GM12878 (cell line): ENCODE measurements around the gene CPNE5. TPM values are rescaled to one million over a fixed set of nuclear protein-coding genes. Genes with fewer than 3 reads are reported as not detected.

Source experiments
- ATAC-seq: fragments of 200-7000 bp; cut with Tn5 transposase; 3 replicates; pipeline ENCODE4 v1.9.1; 2020; ENCODE audit warnings: mild to moderate bottlenecking, moderate library complexity
- BruUV-seq: library from RNA; stranded (reverse); fragments of 400-500 nt; replicated peaks from 2 replicates; lab custom pipeline; 2021; lab: Mats Ljungman, UMichigan
- CTCF ChIA-PET: fragments of 300-600 bp; sonication (Branson Sonifier 250); formaldehyde crosslinking; extraction: SDS; loops from one replicate; lab custom pipeline; 2021; ENCODE audit warnings: inconsistent platforms; lab: Yijun Ruan, JAX
- POLR2A ChIA-PET: fragments of 350-600 bp; formaldehyde crosslinking; extraction: SDS; loops from one replicate; lab custom pipeline; 2021; ENCODE audit warnings: inconsistent platforms; lab: Charles Lee
- RAD21 ChIA-PET: fragments of 300-600 bp; sonication (Branson Sonifier 250); formaldehyde crosslinking; loops from one replicate; lab custom pipeline; 2023; ENCODE audit warnings: antibody characterized with exemption; ENCODE audit not compliant: unreplicated experiment; lab: Charles Lee
- SMC1A ChIA-PET: fragments of 300-600 bp; sonication (Branson Sonifier 250); formaldehyde crosslinking; loops from one replicate; lab custom pipeline; 2023; ENCODE audit not compliant: unreplicated experiment, uncharacterized antibody; lab: Charles Lee
- DNase-seq: peaks from one replicate; pipeline ENCODE4 v3.0.0-alpha.2; 2011; ENCODE audit warnings: low read depth, low spot score
- FAIRE-seq: peaks from 3 replicates; lab custom pipeline; 2011; peaks lifted over from hg19 to GRCh38; lab: Jason Lieb, UNC
- H2AFZ ChIP-seq: 2 replicates; pipeline ENCODE4 v1.6.0; 2011; ENCODE audit warnings: low read depth, low read length, control low read depth; ENCODE audit not compliant: control insufficient read depth
- H3K27ac ChIP-seq: 2 replicates; pipeline ENCODE4 v1.5.1; 2011; ENCODE audit warnings: control low read depth; ENCODE audit not compliant: control insufficient read depth, insufficient read depth
- H3K27me3 ChIP-seq, 2 experiments: replicated peaks in 1 of 2; 2 replicates each; pipeline versions ENCODE4 v1.6.0 to v1.6.1; 2011; ENCODE audit warnings: low read length in 1 of 2; ENCODE audit not compliant: control insufficient read depth in 2 of 2, insufficient read depth in 2 of 2
- H3K36me3 ChIP-seq, 2 experiments: 2 replicates each; pipeline ENCODE4 v1.5.1; 2011; ENCODE audit warnings: low read length in 1 of 2; ENCODE audit not compliant: control insufficient read depth in 2 of 2, insufficient read depth in 2 of 2
- H3K4me1 ChIP-seq: 2 replicates; pipeline ENCODE4 v1.6.1; 2011; ENCODE audit warnings: mild to moderate bottlenecking, low read length, moderate library complexity, mixed read lengths; ENCODE audit not compliant: control insufficient read depth, insufficient read depth
- H3K4me2 ChIP-seq: 2 replicates; pipeline ENCODE4 v1.6.0; 2011; ENCODE audit warnings: control low read depth; ENCODE audit not compliant: control insufficient read depth, insufficient read depth
- H3K4me3 ChIP-seq: fragments of 200-600 bp; sonication (generic); 2 replicates; pipeline ENCODE4 v1.5.1; 2016
- H3K79me2 ChIP-seq: 2 replicates; pipeline ENCODE4 v1.6.0; 2011; ENCODE audit warnings: low read length; ENCODE audit not compliant: control insufficient read depth, insufficient read depth
- H3K9ac ChIP-seq: 2 replicates; pipeline ENCODE4 v1.8.0; 2011; ENCODE audit warnings: low read length, control low read depth, mixed read lengths; ENCODE audit not compliant: control insufficient read depth, insufficient read depth
- H3K9me3 ChIP-seq: replicated peaks from 3 replicates; pipeline ENCODE4 v1.5.1; 2011; ENCODE audit warnings: mild to moderate bottlenecking, low read length; ENCODE audit not compliant: control insufficient read depth, insufficient read depth
- H4K20me1 ChIP-seq: 2 replicates; pipeline ENCODE4 v1.6.0; 2011; ENCODE audit not compliant: control insufficient read depth, insufficient read depth
- BCL11A ChIP-seq: IDR thresholded peaks from 2 replicates; pipeline ENCODE4 v1.6.1; 2011; ENCODE audit warnings: low read depth, low read length
- MEF2B ChIP-seq: fragments of 450-650 bp; IDR thresholded peaks from 2 replicates; pipeline ENCODE4 v1.6.1; 2018; ENCODE audit warnings: mild to moderate bottlenecking, moderate library complexity; ENCODE audit not compliant: partially characterized antibody, poor library complexity, severe bottlenecking
- MTA2 ChIP-seq: fragments of 450-650 bp; IDR thresholded peaks from 2 replicates; pipeline ENCODE4 v1.6.1; 2016; ENCODE audit warnings: low read depth, mild to moderate bottlenecking, moderate library complexity
- NR2C2 ChIP-seq: IDR thresholded peaks from 2 replicates; pipeline ENCODE4 v1.6.1; 2011; ENCODE audit warnings: borderline replicate concordance, low read depth; ENCODE audit not compliant: control insufficient read depth, insufficient read length
- SPI1 ChIP-seq: IDR thresholded peaks from 2 replicates; pipeline ENCODE4 v1.6.1; 2011; ENCODE audit warnings: low read depth, mild to moderate bottlenecking, low read length, moderate library complexity, borderline replicate concordance; ENCODE audit not compliant: insufficient read depth
- SREBF2 ChIP-seq: IDR thresholded peaks from 2 replicates; pipeline ENCODE4 v1.6.1; 2012; ENCODE audit warnings: mild to moderate bottlenecking, low read length
- STAT1 ChIP-seq: fragments of 450-650 bp; conservative IDR thresholded peaks from 2 replicates; pipeline ENCODE4 v1.6.1; 2014; ENCODE audit warnings: antibody characterized with exemption, mild to moderate bottlenecking
- TCF7 ChIP-seq: IDR thresholded peaks from 2 replicates; pipeline ENCODE4 v1.6.1; 2014; ENCODE audit warnings: antibody characterized with exemption, borderline replicate concordance
- YY1 ChIP-seq: IDR thresholded peaks from 2 replicates; pipeline ENCODE4 v1.6.1; 2011; ENCODE audit warnings: low read depth, mild to moderate bottlenecking, low read length
- ZNF207 ChIP-seq: fragments of 450-650 bp; IDR thresholded peaks from 2 replicates; pipeline ENCODE4 v1.6.1; 2014; ENCODE audit warnings: antibody characterized with exemption, mild to moderate bottlenecking, borderline replicate concordance
- ZNF24 ChIP-seq: fragments of 450-650 bp; IDR thresholded peaks from 2 replicates; pipeline ENCODE4 v1.6.1; 2017; ENCODE audit warnings: antibody characterized with exemption, mild to moderate bottlenecking
- ZNF274 ChIP-seq: IDR thresholded peaks from one replicate; pipeline ENCODE4 v1.8.0; 2011; ENCODE audit not compliant: insufficient read length, insufficient read depth
- ZNF622 ChIP-seq: fragments of 450-650 bp; IDR thresholded peaks from 2 replicates; pipeline ENCODE4 v1.6.1; 2017; ENCODE audit warnings: mild to moderate bottlenecking, inconsistent platforms
- ZZZ3 ChIP-seq: IDR thresholded peaks from 2 replicates; pipeline ENCODE4 v1.6.1; 2011; ENCODE audit warnings: low read depth; ENCODE audit not compliant: control insufficient read depth, insufficient read length
- WGBS: methylation state at CpG from one replicate; pipeline ENCODE4 v1.1.6; 2016; ENCODE audit warnings: low lambda C conversion rate; ENCODE audit not compliant: insufficient replicate concordance, insufficient coverage; ENCODE audit errors: missing lambda C conversion rate; 5-methylcytosine and 5-hydroxymethylcytosine counted together
- in situ Hi-C: fragments of 300-500 bp; cut with MboI; formaldehyde crosslinking; loops from 9 replicates; pipeline ENCODE4 v1.14.3; 2018; ENCODE audit warnings: mixed read lengths
- intact Hi-C: fragments of 100-400 bp; cut with micrococcal nuclease; formaldehyde crosslinking; loops from one replicate; pipeline ENCODE4 v1.14.2; 2022; ENCODE audit not compliant: unreplicated experiment
- polyA plus RNA-seq, 11 experiments: library from polyadenylated mRNA; depleted of rRNA in 4 of 11; unstranded in 6 of 11; stranded (reverse) in 5 of 11; fragments of >200 nt; fragmentation: Nextera tagmentation in 4 of 11; fragmentation: Illumina TruSeq in 1 of 11; extraction: Ambion mirVana in 4 of 11; extraction: Trizol in 1 of 11; gene quantifications; 1 replicate in 1 of 11; 2 replicates in 10 of 11; pipeline versions ENCODE4 v1.2.1 to v1.2.3, GENCODE V29; 2011 to 2016; ENCODE audit warnings: inconsistent platforms in 2 of 11, missing spikeins in 2 of 11, low read depth in 1 of 11
- total RNA-seq, 4 experiments: library from RNA; depleted of rRNA in 3 of 4; stranded (reverse); fragments of >200 nt in 3 of 4; fragmentation: Illumina TruSeq in 1 of 4; extraction: Trizol in 1 of 4; gene quantifications; 2 replicates each; pipeline versions ENCODE4 v1.2.1 to v1.2.3, GENCODE V29; 2013 to 2021
- TF ChIP-seq, protein P1 (sequence below): fragments of 450-650 bp; formaldehyde crosslinking; IDR thresholded peaks from 2 replicates; pipeline ENCODE4 v1.4.0; 2020; ENCODE audit warnings: mild to moderate bottlenecking, moderate library complexity
- TF ChIP-seq, protein P2 (sequence below): IDR thresholded peaks from 2 replicates; pipeline ENCODE4 v1.6.1; 2012; ENCODE audit warnings: low read depth, low read length, improper control_type of control experiment
- TF ChIP-seq, protein P3 (sequence below): IDR thresholded peaks from 2 replicates; pipeline ENCODE4 v1.6.1; 2011; ENCODE audit warnings: borderline replicate concordance, low read depth, mild to moderate bottlenecking, moderate library complexity, low read length; ENCODE audit not compliant: insufficient read depth, poor library complexity, severe bottlenecking

The CPNE5 gene
- total and polyA plus RNA-seq, 10 of the 15 experiments (the other 5 are each of a cell fraction or from before 2014, with no cell fraction given) = 2.4 to 39.1 (median 18.2) TPM

DNA sequence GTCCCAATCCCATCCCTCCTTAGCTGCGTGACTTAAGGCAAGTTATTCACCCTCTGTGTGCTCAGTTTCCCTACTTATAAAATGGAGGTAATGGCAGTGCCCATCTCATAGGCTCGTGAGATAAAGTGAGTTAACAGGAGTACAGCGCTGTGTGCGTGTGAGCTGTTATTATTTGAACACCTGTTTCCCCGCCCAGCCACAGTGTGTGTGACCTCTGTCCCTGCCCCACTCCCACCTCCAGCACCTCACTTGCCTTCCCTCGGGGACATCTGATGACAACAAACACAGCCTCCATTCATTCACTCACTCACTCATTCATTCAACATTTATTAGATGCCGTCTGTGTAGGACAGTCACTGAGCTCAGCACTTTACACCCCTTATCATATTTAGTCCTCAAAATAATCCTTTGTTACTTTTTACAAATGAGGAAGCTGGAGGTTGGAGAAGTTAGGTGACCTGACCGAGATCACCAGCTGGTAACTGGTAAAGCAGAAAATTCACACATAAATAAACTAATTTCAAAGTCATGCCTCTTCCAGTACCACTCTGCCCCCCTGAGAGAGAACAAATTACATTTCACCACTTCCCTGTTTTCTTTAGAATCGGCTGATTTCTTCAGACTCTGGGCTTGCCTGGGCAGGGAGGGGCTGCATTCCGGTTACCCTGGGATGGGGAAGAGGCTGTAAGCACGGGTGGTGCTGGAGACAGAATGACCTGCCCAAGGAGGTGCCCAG is 58.6 kb downstream of the CPNE5 start:
- TF ChIP-seq ZNF207 (no peak), ZNF622 (no peak), NR2C2 (no peak), ZNF274 (no peak), ZNF24 (peak; percentile 46; the same call in 1 of the 2 replicates), TCF7 (no peak), SREBF2 (no peak), ZZZ3 (no peak), STAT1 (no peak), SPI1 (peak; percentile 33; the same call in 1 of the 2 replicates), YY1 (no peak), MEF2B (no peak), MTA2 (no peak), BCL11A (no peak)
- TF ChIP-seq, protein P1, sequence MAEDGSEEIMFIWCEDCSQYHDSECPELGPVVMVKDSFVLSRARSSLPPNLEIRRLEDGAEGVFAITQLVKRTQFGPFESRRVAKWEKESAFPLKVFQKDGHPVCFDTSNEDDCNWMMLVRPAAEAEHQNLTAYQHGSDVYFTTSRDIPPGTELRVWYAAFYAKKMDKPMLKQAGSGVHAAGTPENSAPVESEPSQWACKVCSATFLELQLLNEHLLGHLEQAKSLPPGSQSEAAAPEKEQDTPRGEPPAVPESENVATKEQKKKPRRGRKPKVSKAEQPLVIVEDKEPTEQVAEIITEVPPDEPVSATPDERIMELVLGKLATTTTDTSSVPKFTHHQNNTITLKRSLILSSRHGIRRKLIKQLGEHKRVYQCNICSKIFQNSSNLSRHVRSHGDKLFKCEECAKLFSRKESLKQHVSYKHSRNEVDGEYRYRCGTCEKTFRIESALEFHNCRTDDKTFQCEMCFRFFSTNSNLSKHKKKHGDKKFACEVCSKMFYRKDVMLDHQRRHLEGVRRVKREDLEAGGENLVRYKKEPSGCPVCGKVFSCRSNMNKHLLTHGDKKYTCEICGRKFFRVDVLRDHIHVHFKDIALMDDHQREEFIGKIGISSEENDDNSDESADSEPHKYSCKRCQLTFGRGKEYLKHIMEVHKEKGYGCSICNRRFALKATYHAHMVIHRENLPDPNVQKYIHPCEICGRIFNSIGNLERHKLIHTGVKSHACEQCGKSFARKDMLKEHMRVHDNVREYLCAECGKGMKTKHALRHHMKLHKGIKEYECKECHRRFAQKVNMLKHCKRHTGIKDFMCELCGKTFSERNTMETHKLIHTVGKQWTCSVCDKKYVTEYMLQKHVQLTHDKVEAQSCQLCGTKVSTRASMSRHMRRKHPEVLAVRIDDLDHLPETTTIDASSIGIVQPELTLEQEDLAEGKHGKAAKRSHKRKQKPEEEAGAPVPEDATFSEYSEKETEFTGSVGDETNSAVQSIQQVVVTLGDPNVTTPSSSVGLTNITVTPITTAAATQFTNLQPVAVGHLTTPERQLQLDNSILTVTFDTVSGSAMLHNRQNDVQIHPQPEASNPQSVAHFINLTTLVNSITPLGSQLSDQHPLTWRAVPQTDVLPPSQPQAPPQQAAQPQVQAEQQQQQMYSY = no peak
- TF ChIP-seq, protein P2, sequence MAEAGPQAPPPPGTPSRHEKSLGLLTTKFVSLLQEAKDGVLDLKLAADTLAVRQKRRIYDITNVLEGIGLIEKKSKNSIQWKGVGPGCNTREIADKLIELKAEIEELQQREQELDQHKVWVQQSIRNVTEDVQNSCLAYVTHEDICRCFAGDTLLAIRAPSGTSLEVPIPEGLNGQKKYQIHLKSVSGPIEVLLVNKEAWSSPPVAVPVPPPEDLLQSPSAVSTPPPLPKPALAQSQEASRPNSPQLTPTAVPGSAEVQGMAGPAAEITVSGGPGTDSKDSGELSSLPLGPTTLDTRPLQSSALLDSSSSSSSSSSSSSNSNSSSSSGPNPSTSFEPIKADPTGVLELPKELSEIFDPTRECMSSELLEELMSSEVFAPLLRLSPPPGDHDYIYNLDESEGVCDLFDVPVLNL = no peak
- TF ChIP-seq, protein P3, sequence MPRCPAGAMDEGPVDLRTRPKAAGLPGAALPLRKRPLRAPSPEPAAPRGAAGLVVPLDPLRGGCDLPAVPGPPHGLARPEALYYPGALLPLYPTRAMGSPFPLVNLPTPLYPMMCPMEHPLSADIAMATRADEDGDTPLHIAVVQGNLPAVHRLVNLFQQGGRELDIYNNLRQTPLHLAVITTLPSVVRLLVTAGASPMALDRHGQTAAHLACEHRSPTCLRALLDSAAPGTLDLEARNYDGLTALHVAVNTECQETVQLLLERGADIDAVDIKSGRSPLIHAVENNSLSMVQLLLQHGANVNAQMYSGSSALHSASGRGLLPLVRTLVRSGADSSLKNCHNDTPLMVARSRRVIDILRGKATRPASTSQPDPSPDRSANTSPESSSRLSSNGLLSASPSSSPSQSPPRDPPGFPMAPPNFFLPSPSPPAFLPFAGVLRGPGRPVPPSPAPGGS = no peak
- no TSS peak for BruUV-seq
- H3K27ac ChIP-seq = no peak overlapping the region
- H3K27me3 ChIP-seq = peaks cover 0 to 6% of the 10 kb centered on the region in 2 experiments; a peak in 1 of 4 replicates
- intact Hi-C loops = loop anchor here (5.0 kb wide), 1 partner anchor 72 kb away; no protein-coding TSS in a partner anchor
- in situ Hi-C loops = no loop called here
- peaks cover 21% of the 10 kb centered on the region for H3K4me1 ChIP-seq
- ChIA-PET CTCF (interaction anchor here (2.7 to 12.1 kb wide), 7 partner anchors 15 to 165 kb away, joined by 9 to 330 read pairs (median 23); partner anchors contain the start of gene PPIL1), POLR2A (interaction anchor here (1.1 to 1.2 kb wide), 2 partner anchors 14 to 22 kb away, joined by 3 read pairs; no protein-coding TSS in a partner anchor), SMC1A (interaction anchor here (0.6 to 6.6 kb wide), 7 partner anchors 13 to 388 kb away, joined by 3 to 120 read pairs (median 4); no protein-coding TSS in a partner anchor), RAD21 (interaction anchor here (1.0 to 5.4 kb wide), 4 partner anchors 13 to 183 kb away, joined by 3 to 102 read pairs (median 6); partner anchors contain the start of gene PPIL1)
- no peaks in the 10 kb centered on the region for H3K9me3 ChIP-seq
- no peaks in the 10 kb centered on the region for H3K36me3 ChIP-seq
- H4K20me1 ChIP-seq = no peaks in the 10 kb centered on the region
- WGBS = 26% methylated on average over 11 of the region's 11 CpGs
- no peak overlapping the region for H3K4me3 ChIP-seq
- FAIRE-seq (no peak), DNase-seq (no peak), ATAC-seq (no peak)
- H2AFZ ChIP-seq = no peak overlapping the region; the same call in 1 of the 2 replicates
- no peak overlapping the region for H3K9ac ChIP-seq
- H3K4me2 ChIP-seq = peak overlapping the region; percentile 32; the same call in 1 of the 2 replicates
- H3K79me2 ChIP-seq = no peaks in the 10 kb centered on the region
